Measurements from ENCODE around the gene MEF2B. TPM values are rescaled to one million over a fixed set of nuclear protein-coding genes. Genes with fewer than 3 reads are reported as not detected.
A peak's percentile ranks its signal among the peaks of the same experiment; 100 is the strongest.

Gene MEF2B
- polyA plus RNA-seq, 1 donor from 2014 or later: 0.22 TPM

GRCh38 chr19:19115954-19116353 lies 54.1 kb downstream of the MEF2B start:
- no peaks in the 10 kb centered on the region for H4K20me1 ChIP-seq (ENCODE audit: insufficient read depth)
- H3K4me3 ChIP-seq (ENCODE audit: low read length): no peak overlapping the region
- no peaks in the 10 kb centered on the region for H3F3A ChIP-seq (ENCODE audit: insufficient read depth, low read length, poor library complexity, severe bottlenecking)
- no peaks in the 10 kb centered on the region for H3K36me3 ChIP-seq (ENCODE audit: insufficient read depth, low read length)
- H2AFZ ChIP-seq (ENCODE audit: low read depth, low read length): no peak overlapping the region
- no peak overlapping the region for H3K27ac ChIP-seq (ENCODE audit: low read length)
- H3K9me2 ChIP-seq (ENCODE audit: insufficient read depth, low read length): no peaks in the 10 kb centered on the region
- H3K79me2 ChIP-seq (replicated peaks; ENCODE audit: insufficient read depth, low read length): no peaks in the 10 kb centered on the region
- no peaks in the 10 kb centered on the region for H3K27me3 ChIP-seq (ENCODE audit: insufficient read depth, low read depth, low read length)
- H3K9ac ChIP-seq (ENCODE audit: low read length): no peak overlapping the region
- H3K9me3 ChIP-seq (ENCODE audit: low read length): no peaks in the 10 kb centered on the region
- TF ChIP-seq CTCF (IDR thresholded peaks at IDR 0.05; ENCODE audit: poor library complexity, severe bottlenecking) (no peak), EZH2 (IDR thresholded peaks at IDR 0.05; ENCODE audit: borderline replicate concordance, insufficient read depth, low read length, poor library complexity, severe bottlenecking) (no peak), MXI1 (conservative IDR thresholded peaks at IDR 0.05; ENCODE audit: poor library complexity, severe bottlenecking) (no peak), POLR2AphosphoS5 (IDR thresholded peaks at IDR 0.05) (no peak), REST (IDR thresholded peaks at IDR 0.05; ENCODE audit: borderline replicate concordance) (no peak), RAD21 (conservative IDR thresholded peaks at IDR 0.05) (no peak), EP300 (conservative IDR thresholded peaks at IDR 0.05; ENCODE audit: poor library complexity, severe bottlenecking) (no peak), SMC3 (conservative IDR thresholded peaks at IDR 0.05; ENCODE audit: poor library complexity) (no peak), TAF1 (IDR thresholded peaks at IDR 0.05; ENCODE audit: low read depth) (no peak)
- no peak overlapping the region for H3K4me2 ChIP-seq (ENCODE audit: low read length)

GRCh38 chr19:19113040-19113626 lies 56.9 kb downstream of the MEF2B start:
- Histone ChIP-seq H3K9ac (ENCODE audit: low read length) (no peak overlapping the region), H3K9me2 (ENCODE audit: insufficient read depth, low read length) (no peaks in the 10 kb centered on the region), H3K4me3 (ENCODE audit: low read length) (no peak overlapping the region), H4K20me1 (ENCODE audit: insufficient read depth) (no peaks in the 10 kb centered on the region), H3K79me2 (replicated peaks; ENCODE audit: insufficient read depth, low read length) (no peaks in the 10 kb centered on the region), H3K36me3 (ENCODE audit: insufficient read depth, low read length) (no peaks in the 10 kb centered on the region), H3K27me3 (ENCODE audit: insufficient read depth, low read depth, low read length) (no peaks in the 10 kb centered on the region), H3K9me3 (ENCODE audit: low read length) (no peaks in the 10 kb centered on the region), H2AFZ (ENCODE audit: low read depth, low read length) (no peak overlapping the region), H3K4me2 (ENCODE audit: low read length) (no peak overlapping the region), H3F3A (ENCODE audit: insufficient read depth, low read length, poor library complexity, severe bottlenecking) (no peaks in the 10 kb centered on the region), H3K27ac (ENCODE audit: low read length) (no peak overlapping the region)
- TF ChIP-seq SMC3 (conservative IDR thresholded peaks at IDR 0.05; ENCODE audit: poor library complexity) (no peak), POLR2AphosphoS5 (IDR thresholded peaks at IDR 0.05) (peak; percentile 10)
